ENCODE results near the gene NANOS2.

NANOS2 gene

GRCh38 chr19:45929247-45929646 is 14.7 kb upstream of the NANOS2 start:
- no peak for DNase-seq (ENCODE audit: low read depth)

- DNase-seq (ENCODE audit: low read depth), result peak; percentile 82
Observed at GRCh38 chr19:45927565-45928261, 13.1 kb upstream of the NANOS2 start.

GRCh38 chr19:45924891-45925447 is 10.4 kb upstream of the NANOS2 start:
- DNase-seq (ENCODE audit: low read depth), result no peak

GRCh38 chr19:45922281-45922680 is 7.7 kb upstream of the NANOS2 start:
- no peak for DNase-seq (ENCODE audit: low read depth)

- no peak for DNase-seq (ENCODE audit: low read depth)
Observed at GRCh38 chr19:45920458-45920857, 5.9 kb upstream of the NANOS2 start.

GRCh38 chr19:45919678-45920077 is 5.1 kb upstream of the NANOS2 start:
- DNase-seq (ENCODE audit: low read depth), result no peak

GRCh38 chr19:45918721-45919120 is 4.1 kb upstream of the NANOS2 start:
- DNase-seq (ENCODE audit: low read depth), result no peak

- no peak for DNase-seq (ENCODE audit: low read depth)
Observed at GRCh38 chr19:45917421-45918091, 3.0 kb upstream of the NANOS2 start.

- DNase-seq (ENCODE audit: low read depth), result no peak
Observed at GRCh38 chr19:45911291-45911690, 3.3 kb downstream of the NANOS2 start.

GRCh38 chr19:45908956-45909355 is 5.6 kb downstream of the NANOS2 start:
- no peak for DNase-seq (ENCODE audit: low read depth)

GRCh38 chr19:45906221-45906620 is 8.4 kb downstream of the NANOS2 start:
- no peak for DNase-seq (ENCODE audit: low read depth)

- no peak for DNase-seq (ENCODE audit: low read depth)
Observed at GRCh38 chr19:45905011-45905410, 9.6 kb downstream of the NANOS2 start.

GRCh38 chr19:45902651-45903625 is 11.6 kb downstream of the NANOS2 start:
- peak; percentile 99 for DNase-seq (ENCODE audit: low read depth)

GRCh38 chr19:45901912-45902650 is 12.5 kb downstream of the NANOS2 start, which contains the start of gene MYPOP:
Gene MYPOP, minus strand, starts transcription at chr19:45902613. Its CDS starts 840 bp downstream, at chr19:45901773.
- DNase-seq (ENCODE audit: low read depth), result no peak

GRCh38 chr19:45901432-45901911 is 13.1 kb downstream of the NANOS2 start:
- DNase-seq (ENCODE audit: low read depth), result no peak

GRCh38 chr19:45900738-45901431 is 13.7 kb downstream of the NANOS2 start:
- DNase-seq (ENCODE audit: low read depth), result no peak

GRCh38 chr19:45899919-45900589 is 14.5 kb downstream of the NANOS2 start:
- no peak for DNase-seq (ENCODE audit: low read depth)

- no peak for DNase-seq (ENCODE audit: low read depth)
Observed at GRCh38 chr19:45899253-45899652, 15.3 kb downstream of the NANOS2 start.

- DNase-seq (ENCODE audit: low read depth), result no peak
Observed at GRCh38 chr19:45897261-45897812, 17.2 kb downstream of the NANOS2 start.
